Natural killer cell (primary cell): ENCODE data around the gene GFRA1. TPM values are rescaled to one million over a fixed set of nuclear protein-coding genes. Genes with fewer than 3 reads are reported as not detected.

Source experiments
- ATAC-seq, 3 donors: fragments of 150-1000 bp in 2 of 3; fragments of 200-7000 bp in 1 of 3; cut with Tn5 transposase; 1 replicate in 1 of 3; 2 replicates in 2 of 3; pipeline ENCODE4 v1.10.0; 2021; ENCODE audit warnings: mild to moderate bottlenecking in 2 of 3, moderate library complexity in 2 of 3
- DNase-seq, 2 donors: peaks; one replicate each; pipeline versions ENCODE4 v3.0.0 to v3.0.0-alpha.2; 2013 to 2021; ENCODE audit warnings: mixed read lengths in 1 of 2
- H3K27ac ChIP-seq: one replicate; pipeline ENCODE4 v1.5.1; 2013; ENCODE audit warnings: mild to moderate bottlenecking, low read length
- H3K27me3 ChIP-seq: one replicate; pipeline ENCODE4 v1.6.1; 2013; ENCODE audit warnings: low read length; ENCODE audit not compliant: control insufficient read depth, insufficient read depth
- H3K36me3 ChIP-seq: one replicate; pipeline ENCODE4 v1.6.1; 2013; ENCODE audit warnings: low read length; ENCODE audit not compliant: control insufficient read depth, insufficient read depth
- H3K4me1 ChIP-seq: one replicate; pipeline ENCODE4 v1.6.1; 2013; ENCODE audit warnings: low read length; ENCODE audit not compliant: control insufficient read depth, insufficient read depth
- H3K4me3 ChIP-seq: one replicate; pipeline ENCODE4 v1.5.1; 2013; ENCODE audit warnings: low read length
- H3K9me3 ChIP-seq: one replicate; pipeline ENCODE4 v1.6.1; 2013; ENCODE audit warnings: low read length; ENCODE audit not compliant: control insufficient read depth, insufficient read depth
- H3K27ac Mint-ChIP-seq, 2 donors: one replicate each; pipeline ENCODE4 v1.8.0; 2022; ENCODE audit warnings: mild to moderate bottlenecking in 2 of 2, mixed read lengths in 2 of 2, moderate library complexity in 1 of 2
- H3K27me3 Mint-ChIP-seq, 2 donors: one replicate each; pipeline ENCODE4 v1.8.0; 2022; ENCODE audit warnings: low read depth in 2 of 2, mixed read lengths in 2 of 2
- H3K36me3 Mint-ChIP-seq: one replicate; pipeline ENCODE4 v1.8.0; 2022; ENCODE audit warnings: mixed read lengths
- H3K4me1 Mint-ChIP-seq, 2 donors: one replicate each; pipeline ENCODE4 v1.8.0; 2022; ENCODE audit warnings: mixed read lengths in 2 of 2
- H3K4me3 Mint-ChIP-seq: one replicate; pipeline ENCODE4 v1.8.0; 2022; ENCODE audit warnings: mild to moderate bottlenecking, moderate library complexity, mixed read lengths
- H3K9me3 Mint-ChIP-seq, 2 donors: one replicate each; pipeline ENCODE4 v1.8.0; 2022; ENCODE audit warnings: mixed read lengths in 2 of 2
- WGBS: methylation state at CpG from one replicate; pipeline ENCODE4 v1.1.7; 2013; ENCODE audit warnings: missing lambda C conversion rate; ENCODE audit not compliant: insufficient coverage; 5-methylcytosine and 5-hydroxymethylcytosine counted together
- intact Hi-C: fragments of 100-400 bp; cut with micrococcal nuclease; formaldehyde crosslinking; loops from one replicate; pipeline ENCODE4 v1.14.2; 2022
- total RNA-seq, 4 donors: library from RNA; stranded (reverse); fragments of 120-200 nt in 1 of 4; gene quantifications; one replicate each; pipeline versions ENCODE4 v1.2.3 to v1.2.4, GENCODE V29; 2013 to 2022
- TF ChIP-seq, protein P1 (sequence below): fragments of 200-600 bp; IDR thresholded peaks from one replicate; pipeline ENCODE4 v1.8.0; 2022; ENCODE audit warnings: antibody characterized with exemption

Gene GFRA1
- total RNA-seq, 3 donors from 2014 or later (not counting 1 experiment from before 2014, with no cell fraction given): not detected

DNA sequence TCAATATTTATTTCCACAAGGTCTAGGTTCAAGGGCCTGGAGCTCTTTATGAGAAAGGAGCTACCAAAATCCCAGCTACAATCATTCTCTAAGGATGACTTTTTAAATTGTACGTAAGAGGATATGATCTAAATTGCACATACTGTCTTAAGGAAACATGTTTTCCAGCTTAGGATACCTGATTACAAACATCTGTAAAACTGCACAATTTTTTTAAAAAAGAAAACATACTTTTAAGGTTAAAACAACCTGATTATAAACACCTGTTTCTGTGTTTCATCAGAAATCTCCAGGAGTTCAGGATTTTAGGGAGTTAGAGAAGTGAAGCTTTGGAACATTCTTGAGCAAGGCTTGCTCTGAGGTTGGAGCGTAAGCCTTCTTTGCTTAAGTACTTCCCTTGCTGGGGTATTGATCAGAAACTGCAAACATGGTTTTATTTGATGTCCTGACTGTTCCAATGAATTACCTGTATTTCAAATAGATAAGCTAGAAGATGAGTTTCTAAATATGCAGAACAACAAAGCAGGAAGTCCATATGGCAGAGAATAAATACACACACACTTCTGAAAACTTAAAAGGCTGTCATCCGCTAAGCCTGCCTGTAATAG, 248.6 kb downstream of the GFRA1 start:
- 97% methylated on average over 3 of the region's 3 CpGs for WGBS

DNA sequence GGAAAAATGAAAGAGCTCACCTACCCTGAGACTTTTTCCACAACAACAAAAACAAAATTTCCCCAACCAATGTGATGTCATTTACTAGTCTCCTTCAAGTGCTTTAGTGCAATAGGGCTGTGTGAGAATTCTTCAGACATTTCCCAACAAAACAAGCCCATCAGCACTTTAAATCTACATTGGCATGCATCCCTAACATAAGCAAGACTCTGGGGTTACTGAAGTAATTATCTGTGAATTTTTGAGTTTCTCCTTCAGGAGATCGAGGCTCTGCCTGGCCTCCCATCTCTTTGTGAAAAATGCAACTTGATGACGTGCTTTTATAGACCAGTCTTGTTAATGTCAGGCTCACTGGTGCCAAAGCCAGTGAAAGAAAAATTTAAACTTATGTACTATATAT, 255.6 kb downstream of the GFRA1 start:
- intact Hi-C loops: no loop called here
- no peak overlapping the region for H3K4me3 Mint-ChIP-seq
- H3K27me3 Mint-ChIP-seq: no peaks in the 10 kb centered on the region
- ATAC-seq: no peak
- Histone ChIP-seq H3K4me3 (no peak overlapping the region), H3K36me3 (no peaks in the 10 kb centered on the region), H3K4me1 (no peaks in the 10 kb centered on the region), H3K27me3 (no peaks in the 10 kb centered on the region), H3K9me3 (no peaks in the 10 kb centered on the region), H3K27ac (no peak overlapping the region)
- peaks cover 10% of the 10 kb centered on the region for H3K36me3 Mint-ChIP-seq
- H3K9me3 Mint-ChIP-seq: peaks cover 8 to 11% of the 10 kb centered on the region in 2 donors
- TF ChIP-seq, protein P1, sequence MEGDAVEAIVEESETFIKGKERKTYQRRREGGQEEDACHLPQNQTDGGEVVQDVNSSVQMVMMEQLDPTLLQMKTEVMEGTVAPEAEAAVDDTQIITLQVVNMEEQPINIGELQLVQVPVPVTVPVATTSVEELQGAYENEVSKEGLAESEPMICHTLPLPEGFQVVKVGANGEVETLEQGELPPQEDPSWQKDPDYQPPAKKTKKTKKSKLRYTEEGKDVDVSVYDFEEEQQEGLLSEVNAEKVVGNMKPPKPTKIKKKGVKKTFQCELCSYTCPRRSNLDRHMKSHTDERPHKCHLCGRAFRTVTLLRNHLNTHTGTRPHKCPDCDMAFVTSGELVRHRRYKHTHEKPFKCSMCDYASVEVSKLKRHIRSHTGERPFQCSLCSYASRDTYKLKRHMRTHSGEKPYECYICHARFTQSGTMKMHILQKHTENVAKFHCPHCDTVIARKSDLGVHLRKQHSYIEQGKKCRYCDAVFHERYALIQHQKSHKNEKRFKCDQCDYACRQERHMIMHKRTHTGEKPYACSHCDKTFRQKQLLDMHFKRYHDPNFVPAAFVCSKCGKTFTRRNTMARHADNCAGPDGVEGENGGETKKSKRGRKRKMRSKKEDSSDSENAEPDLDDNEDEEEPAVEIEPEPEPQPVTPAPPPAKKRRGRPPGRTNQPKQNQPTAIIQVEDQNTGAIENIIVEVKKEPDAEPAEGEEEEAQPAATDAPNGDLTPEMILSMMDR: no peak
- 67% methylated on average over 2 of the region's 2 CpGs for WGBS
- no peak for DNase-seq
- no peaks in the 10 kb centered on the region for H3K4me1 Mint-ChIP-seq
- H3K27ac Mint-ChIP-seq: no peak overlapping the region

More for the DNA sequence above, 248.6 kb downstream of the GFRA1 start:
- Mint-ChIP-seq H3K4me1 (no peaks in the 10 kb centered on the region), H3K27me3 (no peaks in the 10 kb centered on the region), H3K9me3 (peaks cover 4 to 8% of the 10 kb centered on the region in 2 donors), H3K4me3 (no peak overlapping the region), H3K27ac (no peak overlapping the region), H3K36me3 (peaks cover 10% of the 10 kb centered on the region)
- DNase-seq (no peak), ATAC-seq (no peak)
- H3K9me3 ChIP-seq: peaks cover 2% of the 10 kb centered on the region
- no peaks in the 10 kb centered on the region for H3K27me3 ChIP-seq
- no peak overlapping the region for H3K27ac ChIP-seq
- no peak overlapping the region for H3K4me3 ChIP-seq
- no peaks in the 10 kb centered on the region for H3K4me1 ChIP-seq
- H3K36me3 ChIP-seq: no peaks in the 10 kb centered on the region
- TF ChIP-seq, protein P1: no peak
- intact Hi-C loops: no loop called here

DNA sequence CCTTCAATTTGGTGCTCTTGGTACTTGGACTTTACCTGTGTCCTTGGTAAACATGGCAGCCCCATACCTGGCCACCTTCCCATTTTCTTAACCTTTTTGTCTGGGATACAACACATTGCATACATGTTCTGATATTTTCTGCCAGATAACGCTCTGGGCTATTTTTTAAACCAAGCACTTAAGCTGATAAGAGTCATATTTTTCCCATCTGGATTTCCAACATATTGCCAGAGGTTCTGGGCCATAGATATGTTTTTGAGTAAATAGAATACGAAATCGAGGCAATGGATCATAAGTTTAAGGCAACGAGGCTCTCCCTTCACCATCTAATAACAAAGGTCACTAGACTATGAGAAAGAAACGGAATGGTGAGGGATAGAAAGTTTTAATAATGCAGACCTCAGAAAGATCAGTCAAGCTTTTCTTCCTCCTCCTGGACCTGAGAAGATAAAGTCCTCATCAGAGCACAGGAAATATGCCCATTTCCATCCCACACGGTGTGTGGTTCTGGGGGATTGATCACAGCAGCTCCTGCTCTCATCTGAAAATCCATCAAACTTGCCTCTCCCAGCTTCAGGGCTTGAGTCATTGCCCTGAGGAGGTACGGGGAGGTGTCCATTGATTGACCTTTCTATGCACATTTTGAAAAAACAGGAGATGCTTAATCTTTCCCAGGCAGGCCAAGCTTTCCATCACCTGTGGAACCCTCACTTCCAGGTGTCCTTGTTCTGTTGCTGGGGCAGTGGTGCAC, 257.2 kb downstream of the GFRA1 start:
- peaks cover 6% of the 10 kb centered on the region for H3K36me3 Mint-ChIP-seq
- Histone ChIP-seq H3K27ac (no peak overlapping the region), H3K27me3 (no peaks in the 10 kb centered on the region), H3K4me1 (no peaks in the 10 kb centered on the region), H3K9me3 (no peaks in the 10 kb centered on the region), H3K4me3 (no peak overlapping the region), H3K36me3 (no peaks in the 10 kb centered on the region)
- no peaks in the 10 kb centered on the region for H3K4me1 Mint-ChIP-seq
- intact Hi-C loops: no loop called here
- H3K9me3 Mint-ChIP-seq: peaks cover 6 to 14% of the 10 kb centered on the region in 2 donors
- no peak for ATAC-seq
- no peak for DNase-seq
- 61% methylated on average over 3 of the region's 7 CpGs for WGBS
- TF ChIP-seq, protein P1: no peak
- no peak overlapping the region for H3K27ac Mint-ChIP-seq
- no peak overlapping the region for H3K4me3 Mint-ChIP-seq
- no peaks in the 10 kb centered on the region for H3K27me3 Mint-ChIP-seq
